Stromal cell of bone marrow (primary cell): ENCODE results near the gene ATG10.
"Not testable (repeated sequence)": the region's sequence is repeated elsewhere in the genome, so short reads cannot be mapped to it uniquely, and the experiment has no call there.

Experiments
- DNase-seq: peaks from one replicate; pipeline ENCODE4 v3.0.0-alpha.2; 2012; ENCODE audit warnings: low read depth

The ATG10 gene

GRCh38 chr5:81971712-81972491, at the start of gene ATG10:
Gene ATG10 (plus strand): TSS chr5:81972023. CDS start chr5:81987571, 15,548 bp downstream.
- peak; percentile 84 for DNase-seq

GRCh38 chr5:81922854-81923279, 49.0 kb upstream of the ATG10 start:
- no peak for DNase-seq

- DNase-seq: no peak
These were observed 47.4 kb upstream of the ATG10 start for GRCh38 chr5:81924442-81924841.

- DNase-seq: no peak
These were observed 46.8 kb upstream of the ATG10 start for GRCh38 chr5:81925009-81925408.

- no peak for DNase-seq
These were observed 45.8 kb upstream of the ATG10 start for GRCh38 chr5:81925981-81926380.

- DNase-seq: no peak
These were observed 35.8 kb upstream of the ATG10 start for GRCh38 chr5:81936066-81936465.

GRCh38 chr5:81936750-81937149, 35.1 kb upstream of the ATG10 start:
- no peak for DNase-seq

- DNase-seq: no peak
These were observed 29.1 kb upstream of the ATG10 start for GRCh38 chr5:81942746-81943145.

GRCh38 chr5:81948349-81948748, 23.5 kb upstream of the ATG10 start:
- DNase-seq: peak; percentile 20

DNA sequence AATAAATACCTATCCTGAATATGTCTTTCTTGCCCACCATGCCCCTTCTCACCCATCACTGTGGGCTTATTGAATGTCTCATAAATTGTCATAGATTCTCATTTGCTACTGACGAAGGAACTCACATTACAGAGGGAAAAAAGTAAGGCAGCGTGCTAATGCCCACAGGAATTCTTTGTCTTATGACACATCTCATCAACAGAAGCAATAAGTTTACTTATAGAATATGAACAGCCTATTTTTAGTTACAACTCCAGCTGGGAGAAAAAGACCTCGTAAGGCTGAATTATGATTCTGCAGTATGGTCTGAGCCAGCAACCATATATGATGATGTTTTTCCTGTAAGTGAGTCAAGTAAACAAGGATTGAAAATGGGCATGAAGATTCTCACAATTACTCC, 22.4 kb upstream of the ATG10 start:
- DNase-seq: no peak

- DNase-seq: no peak
These were observed 20.8 kb upstream of the ATG10 start for GRCh38 chr5:81950996-81951395.

- not testable (repeated sequence) for DNase-seq
These were observed 17.0 kb upstream of the ATG10 start for GRCh38 chr5:81954796-81955195.

DNA sequence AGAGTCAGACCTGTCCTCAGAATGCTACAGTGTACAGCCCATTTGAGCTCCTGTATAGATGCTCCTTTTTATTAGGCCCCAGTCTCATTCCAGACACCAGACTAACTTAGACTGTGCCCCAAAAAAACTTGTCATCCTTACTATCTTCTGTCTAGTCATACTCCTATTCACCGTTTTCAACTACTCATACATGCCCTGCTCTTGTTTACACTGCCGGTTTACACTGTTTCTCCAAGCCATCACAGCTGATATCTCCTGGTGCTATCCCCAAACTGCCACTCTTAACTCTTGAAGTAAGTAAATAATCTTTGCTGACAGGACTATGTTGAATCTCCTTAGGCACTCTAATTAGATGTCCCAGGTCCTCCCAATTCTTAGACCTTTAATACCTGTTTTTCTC, 13.7 kb upstream of the ATG10 start:
- DNase-seq: not testable (repeated sequence)

DNA sequence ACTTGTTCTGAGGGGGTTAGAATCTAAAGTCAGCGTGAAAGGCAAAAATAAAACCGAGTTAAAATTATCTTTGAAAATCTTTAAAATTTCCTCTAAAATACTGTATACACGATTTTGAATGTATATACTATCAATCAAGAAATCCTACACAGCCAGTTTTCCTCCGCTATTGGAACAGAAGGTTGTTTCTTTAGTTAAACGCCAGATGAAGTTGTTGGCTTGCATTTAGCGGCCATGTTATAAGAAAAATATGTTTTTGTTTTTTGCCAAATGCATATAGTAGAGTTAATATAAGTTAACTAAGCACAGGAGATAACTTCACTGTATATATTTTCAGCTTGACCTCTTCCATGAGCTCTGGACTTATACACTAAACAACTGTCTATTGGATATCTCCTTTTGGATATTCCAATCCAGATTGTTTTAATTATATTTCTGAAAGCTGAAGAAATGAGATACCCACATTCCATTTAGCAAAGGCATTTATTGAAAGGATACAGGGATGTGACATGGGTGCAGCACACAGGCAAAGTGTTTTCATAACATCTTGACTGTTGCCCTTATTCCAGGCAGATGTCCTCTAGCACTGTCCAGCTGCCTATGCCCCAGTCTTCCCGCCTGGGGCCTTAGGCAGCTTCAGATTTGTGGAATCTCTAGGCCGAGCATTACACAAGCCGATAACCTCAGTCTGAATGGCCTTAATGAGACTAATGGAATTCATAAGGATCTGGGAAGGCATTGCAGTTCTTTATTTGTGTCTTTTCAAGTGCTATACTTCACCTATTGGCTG, 10.0 kb upstream of the ATG10 start:
- no peak for DNase-seq

DNA sequence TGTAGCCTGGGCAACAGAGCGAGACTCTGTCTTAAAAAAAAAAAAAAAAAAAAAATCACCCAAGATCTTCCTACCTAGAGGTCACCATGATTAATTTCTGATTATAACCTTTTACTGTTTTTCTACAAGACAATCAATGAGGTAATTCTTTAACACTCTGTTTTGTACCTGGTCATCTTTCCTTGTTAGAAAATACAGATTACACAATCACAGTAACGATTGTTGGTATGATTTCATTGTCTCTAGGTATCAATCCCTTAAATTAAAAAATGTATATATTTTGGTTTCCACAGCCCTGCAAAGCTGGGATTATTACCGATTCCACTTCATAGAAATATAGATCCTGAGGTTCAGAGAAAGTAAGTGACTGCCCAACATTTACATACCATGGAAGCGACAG, 8.3 kb upstream of the ATG10 start:
- no peak for DNase-seq

- DNase-seq: no peak
These were observed 6.3 kb upstream of the ATG10 start for GRCh38 chr5:81965524-81965923.

GRCh38 chr5:81969226-81969625, 2.6 kb upstream of the ATG10 start:
- DNase-seq: no peak

DNA sequence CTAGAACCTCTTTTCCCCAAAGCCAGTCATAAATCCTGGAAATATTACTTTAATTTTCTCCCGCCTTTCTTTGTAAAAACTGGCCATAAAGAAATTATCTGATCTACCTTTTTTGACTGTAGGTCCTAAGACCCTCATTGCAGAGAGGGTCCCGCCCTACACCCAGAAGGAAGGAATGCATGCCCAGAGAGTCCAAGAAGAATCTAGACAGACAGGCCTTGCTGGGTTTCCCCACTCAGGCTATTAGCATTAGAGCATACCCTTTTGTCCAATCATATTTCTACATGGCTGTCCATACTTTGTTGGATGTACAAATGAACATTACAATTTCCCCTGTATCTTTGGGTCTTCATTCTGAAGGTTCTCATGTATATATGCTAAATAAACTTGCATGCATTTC, 1.9 kb upstream of the ATG10 start:
- DNase-seq: no peak

GRCh38 chr5:81971111-81971711, 612 bp upstream of the ATG10 start:
- DNase-seq: no peak

DNA sequence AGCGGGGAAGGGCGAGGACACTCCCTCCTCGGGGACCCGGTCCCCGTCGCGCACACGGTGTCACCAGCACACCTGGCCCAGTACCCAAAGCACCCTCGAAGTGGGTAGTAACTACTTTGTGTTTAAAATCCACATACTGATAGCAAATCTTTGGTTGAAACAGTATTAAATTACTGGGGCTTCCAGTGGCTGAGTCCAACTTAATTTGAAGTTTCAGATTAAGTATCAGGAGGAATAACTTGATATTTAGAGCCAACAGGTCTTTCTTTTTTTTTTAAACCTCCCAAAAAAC, 615 bp downstream of the ATG10 start:
- DNase-seq: no peak

GRCh38 chr5:81980160-81980559, 8.3 kb downstream of the ATG10 start:
- DNase-seq: no peak

- DNase-seq: no peak
These were observed 8.9 kb downstream of the ATG10 start for GRCh38 chr5:81980598-81981260.
